GM12891 (cell line): ENCODE results near the gene ANKFN1.

Source experiments
- POLR2A ChIP-seq: IDR thresholded peaks from 2 replicates; pipeline ENCODE4 v1.6.1; 2011; ENCODE audit warnings: low read depth, low read length, control low read depth
- POLR2AphosphoS5 ChIP-seq: IDR thresholded peaks from 2 replicates; pipeline ENCODE4 v1.6.1; 2011; ENCODE audit warnings: low read depth, low read length, control low read depth
- TAF1 ChIP-seq: IDR thresholded peaks from 2 replicates; pipeline ENCODE4 v1.6.1; 2011; ENCODE audit warnings: low read depth, low read length, control low read depth

DNA sequence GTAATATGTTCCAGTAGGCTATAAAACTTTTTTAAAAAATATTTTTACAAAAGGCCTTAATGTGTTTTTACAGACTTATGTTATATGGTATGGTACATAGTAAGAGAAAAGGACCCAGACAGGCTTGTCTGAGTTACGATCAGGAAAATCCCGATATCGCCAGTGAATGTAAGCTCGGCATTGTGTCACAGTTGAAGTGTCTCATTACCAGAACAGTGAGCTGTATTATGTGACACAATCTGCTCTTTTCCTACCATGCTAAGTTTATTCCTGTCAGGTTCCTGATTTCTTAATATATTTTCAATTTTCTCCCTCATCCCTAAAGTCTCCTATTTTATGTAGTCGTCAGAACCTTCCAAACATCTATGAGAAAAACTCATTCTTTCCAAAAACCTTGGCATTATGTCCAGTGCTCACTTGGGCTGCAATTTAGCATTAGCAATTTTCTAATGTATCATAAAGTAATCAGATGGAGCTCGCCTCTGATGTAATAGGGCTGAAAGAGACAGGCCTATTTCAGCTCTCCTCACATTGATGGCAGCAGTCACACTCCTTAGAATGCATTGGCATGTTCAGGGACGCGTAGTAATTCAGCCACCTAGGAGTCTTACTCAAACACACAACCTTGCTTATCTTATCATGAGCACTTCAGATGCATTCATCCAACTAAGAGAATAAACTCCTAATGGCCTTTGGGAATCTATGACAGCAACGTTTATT lies 292.6 kb downstream of the ANKFN1 start:
- no peak for TF ChIP-seq POLR2A
- TF ChIP-seq POLR2AphosphoS5: no peak
- TF ChIP-seq TAF1: no peak
